MM.1S (cell line): ENCODE data around the gene AP1G1.
"Not testable (repeated sequence)": the region's sequence is repeated elsewhere in the genome, so short reads cannot be mapped to it uniquely, and the experiment has no call there.

Experiments used
- DNase-seq: peaks from one replicate; pipeline ENCODE4 v3.0.0-alpha.2; 2015
- H2AFZ ChIP-seq: fragments of 300-600 bp; sonication (generic); 2 replicates; pipeline ENCODE4 v1.6.0; 2016; ENCODE audit warnings: antibody characterized with exemption, low read length
- H3F3A ChIP-seq: fragments of 300-600 bp; sonication (generic); 2 replicates; pipeline ENCODE4 v1.6.1; 2016; ENCODE audit warnings: mild to moderate bottlenecking, antibody characterized with exemption, low read length, moderate library complexity, mixed read lengths; ENCODE audit not compliant: insufficient read depth
- H3K27ac ChIP-seq: fragments of 300-600 bp; sonication (generic); 2 replicates; pipeline ENCODE4 v1.5.1; 2016; ENCODE audit warnings: mild to moderate bottlenecking, low read length
- H3K27me3 ChIP-seq: fragments of 300-600 bp; sonication (generic); replicated peaks from 2 replicates; pipeline ENCODE4 v1.6.0; 2016; ENCODE audit warnings: low read length; ENCODE audit not compliant: insufficient read depth
- H3K36me3 ChIP-seq: fragments of 300-600 bp; sonication (generic); replicated peaks from 2 replicates; pipeline ENCODE4 v1.6.1; 2016; ENCODE audit warnings: mild to moderate bottlenecking, low read length, mixed read lengths; ENCODE audit not compliant: insufficient read depth
- H3K4me1 ChIP-seq: fragments of 300-600 bp; sonication (generic); 2 replicates; pipeline ENCODE4 v1.6.1; 2016; ENCODE audit warnings: low read length, mixed read lengths
- H3K4me2 ChIP-seq: fragments of 300-600 bp; sonication (generic); 2 replicates; pipeline ENCODE4 v1.6.0; 2016; ENCODE audit warnings: low read depth, low read length
- H3K4me3 ChIP-seq: fragments of 300-600 bp; sonication (generic); 2 replicates; pipeline ENCODE4 v1.5.1; 2016; ENCODE audit warnings: low read length, mixed read lengths
- H3K79me2 ChIP-seq: fragments of 300-600 bp; sonication (generic); 2 replicates; pipeline ENCODE4 v1.6.1; 2016; ENCODE audit warnings: mixed run types, low read length, mixed read lengths
- H3K9ac ChIP-seq: fragments of 300-600 bp; sonication (generic); 2 replicates; pipeline ENCODE4 v1.6.1; 2016; ENCODE audit warnings: low read length, mixed read lengths
- H3K9me2 ChIP-seq: fragments of 300-600 bp; sonication (generic); replicated peaks from 2 replicates; pipeline ENCODE4 v1.6.1; 2016; ENCODE audit warnings: mild to moderate bottlenecking, low read length, mixed read lengths; ENCODE audit not compliant: insufficient read depth
- H3K9me3 ChIP-seq: fragments of 300-600 bp; sonication (generic); replicated peaks from 2 replicates; pipeline ENCODE4 v1.6.1; 2016; ENCODE audit warnings: mild to moderate bottlenecking, low read length, mixed read lengths; ENCODE audit not compliant: insufficient read depth
- H4K20me1 ChIP-seq: fragments of 300-600 bp; sonication (generic); 2 replicates; pipeline ENCODE4 v1.6.1; 2016; ENCODE audit warnings: mild to moderate bottlenecking, low read length, moderate library complexity, mixed read lengths; ENCODE audit not compliant: insufficient read depth
- CTCF ChIP-seq: fragments of 300-600 bp; sonication (generic); IDR thresholded peaks from 2 replicates; pipeline ENCODE4 v1.5.1; 2016; ENCODE audit warnings: antibody characterized with exemption, low read length, mixed read lengths
- EZH2 ChIP-seq: fragments of 300-600 bp; sonication (generic); optimal IDR thresholded peaks from 2 replicates; pipeline ENCODE3; 2017; ENCODE audit warnings: low read depth, mild to moderate bottlenecking, antibody characterized with exemption, low read length, mixed read lengths
- EZH2phosphoT487 ChIP-seq: fragments of 300-600 bp; sonication (generic); IDR thresholded peaks from 2 replicates; pipeline ENCODE4 v1.6.1; 2018; ENCODE audit warnings: antibody characterized with exemption, low read length

AP1G1 gene

GRCh38 chr16:71789136-71789535 is 19.5 kb downstream of the AP1G1 start:
- Histone ChIP-seq H2AFZ (no peak overlapping the region), H3F3A (peaks cover 9% of the 10 kb centered on the region), H3K9ac (no peak overlapping the region), H3K27ac (no peak overlapping the region), H4K20me1 (peaks cover 7% of the 10 kb centered on the region; the same call in 1 of the 2 replicates), H3K9me2 (no peaks in the 10 kb centered on the region), H3K4me3 (no peak overlapping the region), H3K4me1 (0 out of 2 replicates have a peak, but pooled peaks cover 10% of the 10 kb centered on the region), H3K79me2 (peaks cover 96% of the 10 kb centered on the region), H3K36me3 (peaks cover 6% of the 10 kb centered on the region), H3K4me2 (no peak overlapping the region), H3K9me3 (no peaks in the 10 kb centered on the region), H3K27me3 (no peaks in the 10 kb centered on the region)
- no peak for DNase-seq
- TF ChIP-seq EZH2 (no peak), CTCF (no peak), EZH2phosphoT487 (no peak)

- Histone ChIP-seq H3K36me3 (peaks cover 6% of the 10 kb centered on the region), H3K9me2 (no peaks in the 10 kb centered on the region), H3K9ac (no peak overlapping the region), H3K4me3 (no peak overlapping the region), H3K4me1 (0 out of 2 replicates have a peak, but pooled peaks cover 10% of the 10 kb centered on the region), H3F3A (peaks cover 9% of the 10 kb centered on the region), H3K4me2 (no peak overlapping the region), H3K27ac (no peak overlapping the region), H3K27me3 (no peaks in the 10 kb centered on the region), H2AFZ (no peak overlapping the region), H3K79me2 (peaks cover 96% of the 10 kb centered on the region), H4K20me1 (peaks cover 6% of the 10 kb centered on the region; the same call in 1 of the 2 replicates), H3K9me3 (no peaks in the 10 kb centered on the region)
- TF ChIP-seq EZH2 (no peak), CTCF (no peak), EZH2phosphoT487 (no peak)
- DNase-seq, result no peak
Measured at GRCh38 chr16:71788578-71788977, 20.1 kb downstream of the AP1G1 start.

GRCh38 chr16:71785143-71785542 is 23.5 kb downstream of the AP1G1 start:
- not testable (repeated sequence) for H3K9me2 ChIP-seq, H3K4me2 ChIP-seq, H3K9ac ChIP-seq, H2AFZ ChIP-seq, H3K27me3 ChIP-seq, DNase-seq, H3K9me3 ChIP-seq, H3F3A ChIP-seq, H3K36me3 ChIP-seq, H3K4me3 ChIP-seq, H3K27ac ChIP-seq, H3K4me1 ChIP-seq
- peaks cover 94% of the 10 kb centered on the region for H3K79me2 ChIP-seq
- peaks cover 13% of the 10 kb centered on the region; the same call in 1 of the 2 replicates for H4K20me1 ChIP-seq

- no peaks in the 10 kb centered on the region for H3K9me2 ChIP-seq
- H3K27ac ChIP-seq, result no peak overlapping the region
- no peak overlapping the region for H3K4me3 ChIP-seq
- peaks cover 94% of the 10 kb centered on the region for H3K79me2 ChIP-seq
- H3K4me1 ChIP-seq, result no peaks in the 10 kb centered on the region
- H3K27me3 ChIP-seq, result no peaks in the 10 kb centered on the region
- H3F3A ChIP-seq, result no peaks in the 10 kb centered on the region
- H3K9me3 ChIP-seq, result no peaks in the 10 kb centered on the region
- no peak for DNase-seq
- H2AFZ ChIP-seq, result no peak overlapping the region
- peaks cover 4% of the 10 kb centered on the region for H3K36me3 ChIP-seq
- no peak overlapping the region for H3K4me2 ChIP-seq
- TF ChIP-seq EZH2phosphoT487 (no peak), CTCF (no peak), EZH2 (no peak)
- H4K20me1 ChIP-seq, result peaks cover 7% of the 10 kb centered on the region; the same call in 1 of the 2 replicates
- no peak overlapping the region for H3K9ac ChIP-seq
Measured at GRCh38 chr16:71784093-71784492, 24.5 kb downstream of the AP1G1 start.
